HK-2 (cell line): ENCODE measurements around the gene OSBP2.
"Not testable (repeated sequence)": the region's sequence is repeated elsewhere in the genome, so short reads cannot be mapped to it uniquely, and the experiment has no call there.

Source experiments
- DNase-seq: peaks from one replicate; pipeline ENCODE4 v3.0.0-alpha.2; 2018; ENCODE audit not compliant: unreplicated experiment

Gene OSBP2

GRCh38 chr22:30763815-30764673 is 69.4 kb downstream of the OSBP2 start:
- DNase-seq = peak; percentile 55

GRCh38 chr22:30767661-30768060 is 73.0 kb downstream of the OSBP2 start:
- no peak for DNase-seq

GRCh38 chr22:30770716-30771115 is 76.0 kb downstream of the OSBP2 start:
- DNase-seq = no peak

- no peak for DNase-seq
Measured at GRCh38 chr22:30773919-30774318, 79.2 kb downstream of the OSBP2 start.

GRCh38 chr22:30774566-30774965 is 79.9 kb downstream of the OSBP2 start:
- DNase-seq = no peak

GRCh38 chr22:30776476-30776875 is 81.8 kb downstream of the OSBP2 start:
- DNase-seq = no peak

- DNase-seq = not testable (repeated sequence)
Measured at GRCh38 chr22:30777146-30777545, 82.5 kb downstream of the OSBP2 start.

- DNase-seq = no peak
Measured at GRCh38 chr22:30777587-30777986, 82.9 kb downstream of the OSBP2 start.

GRCh38 chr22:30778261-30778660 is 83.6 kb downstream of the OSBP2 start:
- DNase-seq = no peak

- DNase-seq = no peak
Measured at GRCh38 chr22:30780026-30780425, 85.4 kb downstream of the OSBP2 start.

GRCh38 chr22:30781271-30781875 is 86.7 kb downstream of the OSBP2 start:
- DNase-seq = no peak

- no peak for DNase-seq
Measured at GRCh38 chr22:30782613-30783012, 87.9 kb downstream of the OSBP2 start.

GRCh38 chr22:30783021-30783420 is 88.3 kb downstream of the OSBP2 start:
- DNase-seq = no peak

GRCh38 chr22:30785527-30785926 is 90.9 kb downstream of the OSBP2 start:
- DNase-seq = no peak

- no peak for DNase-seq
Measured at GRCh38 chr22:30790366-30790765, 95.7 kb downstream of the OSBP2 start.

GRCh38 chr22:30792456-30792855 is 97.8 kb downstream of the OSBP2 start:
- no peak for DNase-seq

GRCh38 chr22:30795118-30795517 is 100.4 kb downstream of the OSBP2 start:
- DNase-seq = no peak

GRCh38 chr22:30801695-30802094 is 107.0 kb downstream of the OSBP2 start:
- DNase-seq = no peak

GRCh38 chr22:30802202-30803166 is 107.8 kb downstream of the OSBP2 start:
- DNase-seq = peak; percentile 88

- DNase-seq = no peak
Measured at GRCh38 chr22:30803679-30804078, 109.0 kb downstream of the OSBP2 start.

GRCh38 chr22:30804626-30805025 is 110.0 kb downstream of the OSBP2 start:
- no peak for DNase-seq

GRCh38 chr22:30806391-30806861 is 111.8 kb downstream of the OSBP2 start:
- DNase-seq = peak; percentile 35
